Lower lobe of right lung (tissue), 2 donors: ENCODE results near the gene NUDCD3. TPM values are rescaled to one million over a fixed set of nuclear protein-coding genes. Genes with fewer than 3 reads are reported as not detected.
"Not testable (repeated sequence)": the region's sequence is repeated elsewhere in the genome, so short reads cannot be mapped to it uniquely, and the experiment has no call there.

Source experiments
- ATAC-seq, 2 donors: fragments of 200-7000 bp; cut with Tn5 transposase; one replicate each; pipeline ENCODE4 v1.9.1; 2020 to 2022; ENCODE audit warnings: mild to moderate bottlenecking in 2 of 2, moderate library complexity in 2 of 2
- DNase-seq: peaks from one replicate; pipeline ENCODE4 v3.0.0-alpha.2; 2020
- H3K27ac ChIP-seq: fragments of 200-600 bp; one replicate; pipeline ENCODE4 v1.8.0; 2022
- H3K27me3 ChIP-seq: fragments of 200-600 bp; one replicate; pipeline ENCODE4 v1.8.0; 2022; ENCODE audit warnings: low read depth
- H3K36me3 ChIP-seq: fragments of 200-600 bp; one replicate; pipeline ENCODE4 v1.8.0; 2022; ENCODE audit warnings: mild to moderate bottlenecking
- H3K4me1 ChIP-seq: fragments of 200-600 bp; one replicate; pipeline ENCODE4 v1.8.0; 2022
- H3K4me3 ChIP-seq: fragments of 200-600 bp; one replicate; pipeline ENCODE4 v1.8.0; 2022; ENCODE audit warnings: mild to moderate bottlenecking
- H3K9me3 ChIP-seq: fragments of 200-600 bp; one replicate; pipeline ENCODE4 v1.8.0; 2022
- CTCF ChIP-seq: fragments of 200-600 bp; IDR thresholded peaks from one replicate; pipeline ENCODE4 v1.8.0; 2022; ENCODE audit warnings: antibody characterized with exemption, mild to moderate bottlenecking
- intact Hi-C: fragments of 100-400 bp; cut with DNase I; formaldehyde crosslinking; loops from one replicate; pipeline ENCODE4 v1.11.0; 2022
- total RNA-seq: library from RNA; stranded (reverse); fragmentation: NEBNext Ultra II Directional; extraction: Animal tissue kit (Norgen Biotek cat#: 25700); gene quantifications from one replicate; pipeline ENCODE4 v1.2.1, GENCODE V29; 2021
- donor health status: DM: no; HTN: yes; CAD: no; lungs with severe emphysema.

Gene NUDCD3
- total RNA-seq, 1 donor from 2014 or later, result 87.6 TPM

- DNase-seq (no peak), ATAC-seq (no peak)
- no peak overlapping the region for H3K4me3 ChIP-seq
- no peak overlapping the region for H3K27ac ChIP-seq
- intact Hi-C loops, result no loop called here
- H3K4me1 ChIP-seq, result no peaks in the 10 kb centered on the region
- no peaks in the 10 kb centered on the region for H3K9me3 ChIP-seq
- TF ChIP-seq CTCF, result no peak
- no peaks in the 10 kb centered on the region for H3K27me3 ChIP-seq
- H3K36me3 ChIP-seq, result no peaks in the 10 kb centered on the region
These were observed 25.3 kb upstream of the NUDCD3 start for GRCh38 chr7:44515590-44516268.

- H3K9me3 ChIP-seq, result no peaks in the 10 kb centered on the region
- H3K27ac ChIP-seq, result no peak overlapping the region
- intact Hi-C loops, result no loop called here
- no peaks in the 10 kb centered on the region for H3K27me3 ChIP-seq
- H3K36me3 ChIP-seq, result no peaks in the 10 kb centered on the region
- ATAC-seq (no peak), DNase-seq (no peak)
- H3K4me3 ChIP-seq, result no peak overlapping the region
- no peak for TF ChIP-seq CTCF
- no peaks in the 10 kb centered on the region for H3K4me1 ChIP-seq
These were observed 22.3 kb upstream of the NUDCD3 start for GRCh38 chr7:44512736-44513135.

- ATAC-seq, result no peak
- no peak overlapping the region for H3K4me3 ChIP-seq
- no peaks in the 10 kb centered on the region for H3K36me3 ChIP-seq
- no peaks in the 10 kb centered on the region for H3K4me1 ChIP-seq
- H3K27me3 ChIP-seq, result no peaks in the 10 kb centered on the region
- TF ChIP-seq CTCF, result no peak
- H3K27ac ChIP-seq, result no peak overlapping the region
- DNase-seq, result no peak
- intact Hi-C loops, result no loop called here
- no peaks in the 10 kb centered on the region for H3K9me3 ChIP-seq
These were observed 21.5 kb upstream of the NUDCD3 start for GRCh38 chr7:44511863-44512468.

GRCh38 chr7:44511236-44511635, 20.8 kb upstream of the NUDCD3 start:
- H3K27ac ChIP-seq, result no peak overlapping the region
- no peak for DNase-seq
- no peak for TF ChIP-seq CTCF
- H3K4me3 ChIP-seq, result no peak overlapping the region
- no peaks in the 10 kb centered on the region for H3K4me1 ChIP-seq
- no peaks in the 10 kb centered on the region for H3K36me3 ChIP-seq
- H3K27me3 ChIP-seq, result no peaks in the 10 kb centered on the region
- intact Hi-C loops, result no loop called here
- no peaks in the 10 kb centered on the region for H3K9me3 ChIP-seq
- no peak for ATAC-seq

GRCh38 chr7:44508328-44509030, 18.0 kb upstream of the NUDCD3 start:
- intact Hi-C loops, result no loop called here
- no peak for TF ChIP-seq CTCF
- no peaks in the 10 kb centered on the region for H3K9me3 ChIP-seq
- no peaks in the 10 kb centered on the region for H3K4me1 ChIP-seq
- H3K36me3 ChIP-seq, result no peaks in the 10 kb centered on the region
- H3K27me3 ChIP-seq, result no peaks in the 10 kb centered on the region
- ATAC-seq (no peak), DNase-seq (no peak)
- H3K27ac ChIP-seq, result no peak overlapping the region
- H3K4me3 ChIP-seq, result no peak overlapping the region

GRCh38 chr7:44506592-44507288, 16.3 kb upstream of the NUDCD3 start:
- H3K27ac ChIP-seq, H3K4me1 ChIP-seq, H3K9me3 ChIP-seq, H3K36me3 ChIP-seq, ATAC-seq, H3K27me3 ChIP-seq, H3K4me3 ChIP-seq, DNase-seq, intact Hi-C loops: not testable (repeated sequence)
